Right atrium auricular region (tissue), 2 donors: ENCODE measurements around the gene NANOS3. TPM values are rescaled to one million over a fixed set of nuclear protein-coding genes. Genes with fewer than 3 reads are reported as not detected.

Experiments
- DNase-seq: peaks from one replicate; pipeline ENCODE4 v3.0.0-alpha.2; 2019; ENCODE audit warnings: low spot score
- H3K27ac ChIP-seq, 2 donors: fragments of 200-600 bp; sonication (generic); 1 replicate in 1 of 2; 2 replicates in 1 of 2; pipeline ENCODE4 v1.5.1; 2016 to 2019
- H3K27me3 ChIP-seq, 2 donors: fragments of 200-600 bp; sonication (generic); one replicate each; pipeline versions ENCODE4 v1.5.1 to v1.6.0; 2017 to 2019
- H3K36me3 ChIP-seq: fragments of 200-600 bp; sonication (generic); one replicate; pipeline ENCODE4 v1.5.1; 2016
- H3K4me1 ChIP-seq, 2 donors: fragments of 200-600 bp; sonication (generic); one replicate each; pipeline versions ENCODE4 v1.5.1 to v1.6.0; 2017 to 2019
- H3K4me3 ChIP-seq, 2 donors: fragments of 200-600 bp; sonication (generic); 1 replicate in 1 of 2; 2 replicates in 1 of 2; pipeline ENCODE4 v1.5.1; 2017 to 2019; ENCODE audit warnings: mild to moderate bottlenecking in 1 of 2, moderate library complexity in 1 of 2
- H3K9me3 ChIP-seq, 2 donors: fragments of 200-600 bp; sonication (generic); one replicate each; pipeline ENCODE4 v1.5.1; 2019
- total RNA-seq, 2 donors: library from RNA; depleted of rRNA; stranded (reverse); fragments of >200 nt; gene quantifications; one replicate each; pipeline ENCODE4 v1.1.0, GENCODE V29; 2016
- TF ChIP-seq, protein P1 (sequence below), 2 donors: fragments of 200-600 bp; sonication (generic); IDR thresholded peaks; one replicate each; pipeline ENCODE4 v1.5.1; 2019; ENCODE audit warnings: antibody characterized with exemption in 2 of 2

NANOS3 gene
- total RNA-seq, 2 donors from 2014 or later = not detected

DNA sequence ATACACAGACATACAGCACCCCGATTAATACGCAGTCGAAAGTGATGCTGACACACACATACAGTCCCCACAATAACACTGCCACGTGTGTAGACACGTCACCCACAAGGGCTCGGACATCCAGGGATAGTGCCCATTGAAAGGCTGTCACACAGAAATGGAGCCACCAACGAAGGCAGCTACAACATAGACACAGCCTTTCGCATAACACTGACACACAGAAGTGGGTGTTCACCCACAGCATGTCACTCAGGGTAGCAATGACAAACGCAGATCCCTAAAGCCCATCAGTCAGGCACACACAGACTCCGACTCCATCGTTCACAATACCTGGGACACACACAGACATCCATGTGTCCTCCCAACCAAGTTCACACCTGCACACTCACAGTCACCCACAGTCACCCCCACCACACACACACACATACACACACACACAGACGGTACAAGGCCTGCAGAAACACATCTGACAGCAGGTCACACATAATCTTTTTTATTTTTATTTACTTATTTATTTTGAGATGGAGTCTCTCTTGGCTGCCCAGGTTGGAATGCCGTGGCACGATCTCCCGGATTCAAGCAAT, 10.4 kb upstream of the NANOS3 start:
- H3K4me1 ChIP-seq = peaks cover 0 to 16% of the 10 kb centered on the region in 2 donors
- H3K9me3 ChIP-seq = no peaks in the 10 kb centered on the region
- no peaks in the 10 kb centered on the region for H3K27me3 ChIP-seq
- no peak overlapping the region for H3K27ac ChIP-seq
- H3K36me3 ChIP-seq = no peaks in the 10 kb centered on the region
- peak overlapping the region in 1 of 2 donors; percentile 82 for H3K4me3 ChIP-seq
- no peak for DNase-seq
- TF ChIP-seq, protein P1, sequence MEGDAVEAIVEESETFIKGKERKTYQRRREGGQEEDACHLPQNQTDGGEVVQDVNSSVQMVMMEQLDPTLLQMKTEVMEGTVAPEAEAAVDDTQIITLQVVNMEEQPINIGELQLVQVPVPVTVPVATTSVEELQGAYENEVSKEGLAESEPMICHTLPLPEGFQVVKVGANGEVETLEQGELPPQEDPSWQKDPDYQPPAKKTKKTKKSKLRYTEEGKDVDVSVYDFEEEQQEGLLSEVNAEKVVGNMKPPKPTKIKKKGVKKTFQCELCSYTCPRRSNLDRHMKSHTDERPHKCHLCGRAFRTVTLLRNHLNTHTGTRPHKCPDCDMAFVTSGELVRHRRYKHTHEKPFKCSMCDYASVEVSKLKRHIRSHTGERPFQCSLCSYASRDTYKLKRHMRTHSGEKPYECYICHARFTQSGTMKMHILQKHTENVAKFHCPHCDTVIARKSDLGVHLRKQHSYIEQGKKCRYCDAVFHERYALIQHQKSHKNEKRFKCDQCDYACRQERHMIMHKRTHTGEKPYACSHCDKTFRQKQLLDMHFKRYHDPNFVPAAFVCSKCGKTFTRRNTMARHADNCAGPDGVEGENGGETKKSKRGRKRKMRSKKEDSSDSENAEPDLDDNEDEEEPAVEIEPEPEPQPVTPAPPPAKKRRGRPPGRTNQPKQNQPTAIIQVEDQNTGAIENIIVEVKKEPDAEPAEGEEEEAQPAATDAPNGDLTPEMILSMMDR (IDR thresholded peaks at IDR 0.05) = no peak

DNA sequence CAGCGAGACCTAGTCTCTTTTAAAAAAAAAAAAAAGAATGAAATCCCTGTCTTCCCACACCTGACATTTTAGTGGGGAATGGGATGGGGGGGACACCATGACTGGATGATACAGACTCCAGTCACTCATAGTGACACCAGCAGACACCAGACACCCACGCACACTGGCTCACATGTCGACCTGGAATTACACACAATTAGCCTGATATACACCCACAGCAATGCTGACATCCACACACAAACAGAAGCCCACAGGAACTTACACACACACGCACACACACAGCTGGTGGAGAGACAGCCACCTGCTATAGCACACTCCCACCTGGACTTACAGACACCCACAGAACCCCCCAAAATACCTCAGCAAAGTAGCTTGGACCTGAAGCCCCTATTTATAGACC, 8.3 kb upstream of the NANOS3 start:
- TF ChIP-seq, protein P1 (IDR thresholded peaks at IDR 0.05) = no peak
- Histone ChIP-seq H3K4me3 (no peak overlapping the region), H3K9me3 (no peaks in the 10 kb centered on the region), H3K27ac (no peak overlapping the region), H3K4me1 (peaks cover 0 to 20% of the 10 kb centered on the region in 2 donors), H3K27me3 (no peaks in the 10 kb centered on the region), H3K36me3 (no peaks in the 10 kb centered on the region)
- DNase-seq = no peak

GRCh38 chr19:13869281-13869680, 7.7 kb upstream of the NANOS3 start:
- no peak overlapping the region for H3K4me3 ChIP-seq
- H3K27ac ChIP-seq = no peak overlapping the region
- no peaks in the 10 kb centered on the region for H3K27me3 ChIP-seq
- H3K4me1 ChIP-seq = peaks cover 0 to 20% of the 10 kb centered on the region in 2 donors
- no peaks in the 10 kb centered on the region for H3K9me3 ChIP-seq
- no peak for DNase-seq
- TF ChIP-seq, protein P1 (IDR thresholded peaks at IDR 0.05) = no peak
- H3K36me3 ChIP-seq = no peaks in the 10 kb centered on the region

- no peak for DNase-seq
- Histone ChIP-seq H3K27me3 (no peaks in the 10 kb centered on the region), H3K4me1 (peaks cover 0 to 16% of the 10 kb centered on the region in 2 donors), H3K4me3 (no peak overlapping the region), H3K9me3 (no peaks in the 10 kb centered on the region), H3K36me3 (no peaks in the 10 kb centered on the region), H3K27ac (no peak overlapping the region)
- TF ChIP-seq, protein P1 (IDR thresholded peaks at IDR 0.05) = no peak
These were observed 6.1 kb upstream of the NANOS3 start for GRCh38 chr19:13870873-13871272.

GRCh38 chr19:13872339-13872694, 4.6 kb upstream of the NANOS3 start:
- Histone ChIP-seq H3K27me3 (no peaks in the 10 kb centered on the region), H3K4me1 (peaks cover 0 to 10% of the 10 kb centered on the region in 2 donors), H3K9me3 (no peaks in the 10 kb centered on the region), H3K27ac (no peak overlapping the region), H3K4me3 (peak overlapping the region in 1 of 2 donors; percentile 56), H3K36me3 (no peaks in the 10 kb centered on the region)
- no peak for DNase-seq
- TF ChIP-seq, protein P1 (IDR thresholded peaks at IDR 0.05) = no peak
